Measurements from ENCODE around the gene SLIT1. TPM values are rescaled to one million over a fixed set of nuclear protein-coding genes. Genes with fewer than 3 reads are reported as not detected.

Gene SLIT1
- total and polyA plus RNA-seq, 7 donors: 0.04 to 0.30 (median 0.08) TPM

DNA sequence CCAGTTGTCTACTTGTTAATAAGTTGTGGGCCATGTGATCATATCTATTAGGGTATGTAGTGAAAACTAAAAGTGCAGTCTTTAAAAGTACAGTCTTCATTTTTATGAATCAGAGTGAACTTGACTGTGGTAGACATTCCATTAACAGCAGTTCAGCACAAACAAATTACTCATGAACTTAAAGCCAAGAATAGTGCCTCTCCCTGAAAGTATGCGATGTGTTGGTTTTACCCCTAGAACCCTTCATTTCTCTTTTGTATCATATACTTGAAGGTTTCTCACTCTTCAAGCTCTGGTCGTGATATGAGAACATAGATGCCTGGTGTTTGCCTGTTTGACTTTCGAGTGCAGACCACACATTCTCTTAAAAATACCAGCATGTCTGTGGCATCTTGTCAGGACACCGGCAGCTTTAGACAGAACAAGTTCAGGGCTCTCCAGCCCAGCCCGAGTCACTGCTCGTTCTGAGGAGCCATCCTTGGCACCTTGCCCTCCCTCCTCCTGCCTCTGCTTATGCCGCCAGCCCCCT is 194.4 kb downstream of the SLIT1 start:
- no peaks in the 10 kb centered on the region for H3K36me3 ChIP-seq (ENCODE audit: insufficient read depth in 1 of 2, low read depth in 1 of 2)
- TF ChIP-seq, protein P1, sequence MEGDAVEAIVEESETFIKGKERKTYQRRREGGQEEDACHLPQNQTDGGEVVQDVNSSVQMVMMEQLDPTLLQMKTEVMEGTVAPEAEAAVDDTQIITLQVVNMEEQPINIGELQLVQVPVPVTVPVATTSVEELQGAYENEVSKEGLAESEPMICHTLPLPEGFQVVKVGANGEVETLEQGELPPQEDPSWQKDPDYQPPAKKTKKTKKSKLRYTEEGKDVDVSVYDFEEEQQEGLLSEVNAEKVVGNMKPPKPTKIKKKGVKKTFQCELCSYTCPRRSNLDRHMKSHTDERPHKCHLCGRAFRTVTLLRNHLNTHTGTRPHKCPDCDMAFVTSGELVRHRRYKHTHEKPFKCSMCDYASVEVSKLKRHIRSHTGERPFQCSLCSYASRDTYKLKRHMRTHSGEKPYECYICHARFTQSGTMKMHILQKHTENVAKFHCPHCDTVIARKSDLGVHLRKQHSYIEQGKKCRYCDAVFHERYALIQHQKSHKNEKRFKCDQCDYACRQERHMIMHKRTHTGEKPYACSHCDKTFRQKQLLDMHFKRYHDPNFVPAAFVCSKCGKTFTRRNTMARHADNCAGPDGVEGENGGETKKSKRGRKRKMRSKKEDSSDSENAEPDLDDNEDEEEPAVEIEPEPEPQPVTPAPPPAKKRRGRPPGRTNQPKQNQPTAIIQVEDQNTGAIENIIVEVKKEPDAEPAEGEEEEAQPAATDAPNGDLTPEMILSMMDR (IDR thresholded peaks at IDR 0.05): no peak
- ATAC-seq: no peak
- no peak overlapping the region for H3K4me3 ChIP-seq
- no peak for DNase-seq
- H3K4me1 ChIP-seq: peaks cover 24% of the 10 kb centered on the region
- WGBS, 3 donors: 54 to 73% (median 60%) methylated on average over 7 of the region's 7 CpGs
- no peaks in the 10 kb centered on the region for H3K9me3 ChIP-seq
- intact Hi-C loops (cut with DNase I): no loop called here
- no peak overlapping the region for H3K27ac ChIP-seq
- no peaks in the 10 kb centered on the region for H3K27me3 ChIP-seq (ENCODE audit: insufficient read depth in 3 of 3, low read length in 2 of 3)

DNA sequence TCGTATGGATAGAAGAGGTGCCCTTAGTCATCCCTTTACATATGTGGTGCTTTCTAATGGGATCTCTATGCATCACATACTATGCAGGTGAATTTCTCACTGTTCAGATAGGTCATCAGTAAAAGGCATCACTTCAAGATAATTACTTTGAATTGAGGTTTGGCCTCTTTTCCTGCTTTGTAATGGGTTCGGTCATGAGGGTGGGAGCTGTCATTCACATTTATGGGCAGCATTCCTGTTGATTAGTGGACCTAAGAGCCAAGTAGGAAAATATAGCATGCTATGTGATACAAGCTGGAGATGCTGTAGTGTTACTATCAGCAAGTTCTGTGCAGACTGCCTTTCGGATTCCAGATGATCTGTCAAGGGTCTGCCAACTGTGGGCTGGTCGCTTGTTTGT is 197.3 kb downstream of the SLIT1 start:
- Histone ChIP-seq H3K27ac (no peak overlapping the region), H3K4me1 (peaks cover 14% of the 10 kb centered on the region)
- 60 to 83% (median 76%) methylated on average over 4 of the region's 4 CpGs for whole genome bisulfite sequencing, 3 donors

GRCh38 chr10:96987842-96988175 is 197.9 kb downstream of the SLIT1 start:
- ATAC-seq: no peak

More for the DNA sequence above, 197.3 kb downstream of the SLIT1 start:
- DNase-seq (no peak), ATAC-seq (no peak)
- Histone ChIP-seq H3K4me3 (no peak overlapping the region), H3K27me3 (ENCODE audit: insufficient read depth in 3 of 3, low read length in 2 of 3) (no peaks in the 10 kb centered on the region), H3K36me3 (ENCODE audit: insufficient read depth in 1 of 2, low read depth in 1 of 2) (no peaks in the 10 kb centered on the region), H3K9me3 (no peaks in the 10 kb centered on the region)
- TF ChIP-seq, protein P1 (IDR thresholded peaks at IDR 0.05): no peak
- intact Hi-C loops (cut with DNase I): no loop called here

GRCh38 chr10:96987141-96987841 is 198.5 kb downstream of the SLIT1 start:
- no peak for ATAC-seq
- intact Hi-C loops (cut with DNase I): no loop called here
- no peak overlapping the region for H3K27ac ChIP-seq

More at GRCh38 chr10:96987842-96988175, 197.9 kb downstream of the SLIT1 start:
- Histone ChIP-seq H3K9me3 (no peaks in the 10 kb centered on the region), H3K36me3 (ENCODE audit: insufficient read depth in 1 of 2, low read depth in 1 of 2) (no peaks in the 10 kb centered on the region), H3K27ac (no peak overlapping the region), H3K4me1 (peaks cover 14% of the 10 kb centered on the region), H3K27me3 (ENCODE audit: insufficient read depth in 3 of 3, low read length in 2 of 3) (no peaks in the 10 kb centered on the region), H3K4me3 (no peak overlapping the region)
- TF ChIP-seq, protein P1 (IDR thresholded peaks at IDR 0.05): no peak
- DNase-seq: no peak
- WGBS, 3 donors: 89 to 96% (median 90%) methylated on average over 3 of the region's 3 CpGs
- intact Hi-C loops (cut with DNase I): no loop called here

More at GRCh38 chr10:96987141-96987841, 198.5 kb downstream of the SLIT1 start:
- Histone ChIP-seq H3K36me3 (ENCODE audit: insufficient read depth in 1 of 2, low read depth in 1 of 2) (no peaks in the 10 kb centered on the region), H3K27me3 (ENCODE audit: insufficient read depth in 3 of 3, low read length in 2 of 3) (no peaks in the 10 kb centered on the region), H3K4me1 (peaks cover 14% of the 10 kb centered on the region), H3K4me3 (no peak overlapping the region), H3K9me3 (no peaks in the 10 kb centered on the region)
- DNase-seq: no peak
- TF ChIP-seq, protein P1 (IDR thresholded peaks at IDR 0.05): no peak
- WGBS, 3 donors: 66 to 80% (median 75%) methylated on average over 2 of the region's 2 CpGs
